Endothelial cell of umbilical vein (primary cell): Measurements from ENCODE around the gene GAN. TPM values are rescaled to one million over a fixed set of nuclear protein-coding genes. Genes with fewer than 3 reads are reported as not detected.

Source experiments
- BruUV-seq: library from RNA; stranded (reverse); fragments of 400-500 nt; replicated peaks from 2 replicates; lab custom pipeline; 2021; lab: Mats Ljungman, UMichigan
- CTCF ChIA-PET: fragments of 300-600, 350-600 bp; sonication (Branson Sonifier 250); formaldehyde crosslinking; loops from one replicate; lab custom pipeline; 2021; ENCODE audit warnings: antibody characterized with exemption, inconsistent platforms; lab: Charles Lee
- POLR2A ChIA-PET: fragments of 300-600, 350-600 bp; sonication (Branson Sonifier 250); formaldehyde crosslinking; loops from one replicate; lab custom pipeline; 2021; ENCODE audit warnings: antibody characterized with exemption, inconsistent platforms; lab: Charles Lee
- DNase-seq: peaks from one replicate; pipeline ENCODE4 v3.0.0-alpha.2; 2011; ENCODE audit warnings: low read depth, low spot score
- FAIRE-seq: peaks from 2 replicates; lab custom pipeline; 2011; peaks lifted over from hg19 to GRCh38; lab: Jason Lieb, UNC
- H2AFZ ChIP-seq: 2 replicates; pipeline ENCODE4 v1.6.0; 2012; ENCODE audit warnings: low read depth, low read length, control low read depth, inconsistent platforms
- H3K27ac ChIP-seq: 2 replicates; pipeline ENCODE4 v1.5.1; 2011; ENCODE audit warnings: low read depth, mild to moderate bottlenecking, control low read depth, low read length, moderate library complexity; ENCODE audit not compliant: insufficient read depth
- H3K27me3 ChIP-seq, 2 experiments: 2 replicates each; pipeline versions ENCODE4 v1.6.0 to v1.6.1; 2011; ENCODE audit warnings: low read length in 2 of 2, mixed read lengths in 1 of 2; ENCODE audit not compliant: control insufficient read depth in 2 of 2, insufficient read depth in 2 of 2
- H3K36me3 ChIP-seq, 2 experiments: 2 replicates in 1 of 2; 3 replicates in 1 of 2; pipeline ENCODE4 v1.5.1; 2011; ENCODE audit warnings: low read length in 2 of 2, mild to moderate bottlenecking in 1 of 2, moderate library complexity in 1 of 2; ENCODE audit not compliant: control insufficient read depth in 2 of 2, insufficient read depth in 2 of 2; ENCODE audit errors: extremely low read depth in 1 of 2
- H3K4me1 ChIP-seq: 3 replicates; pipeline ENCODE4 v1.5.1; 2011; ENCODE audit warnings: mild to moderate bottlenecking, low read length; ENCODE audit not compliant: control insufficient read depth, insufficient read depth; ENCODE audit errors: extremely low read depth
- H3K4me2 ChIP-seq: 2 replicates; pipeline ENCODE4 v1.6.1; 2011; ENCODE audit warnings: low read length, control low read depth, mixed read lengths; ENCODE audit not compliant: insufficient read depth
- H3K4me3 ChIP-seq, 3 experiments: fragments of 200-600 bp in 1 of 3; sonication (generic), shearing (Covaris generic) in 1 of 3; replicated peaks in 1 of 3; 2 replicates each; pipeline ENCODE4 v1.5.1; 2011 to 2016; ENCODE audit warnings: control low read depth in 3 of 3, low read length in 3 of 3, mild to moderate bottlenecking in 2 of 3, inconsistent platforms in 1 of 3, low read depth in 1 of 3, moderate library complexity in 1 of 3; ENCODE audit not compliant: insufficient read depth in 1 of 3
- H3K79me2 ChIP-seq: 2 replicates; pipeline ENCODE4 v1.6.0; 2012; ENCODE audit warnings: low read length, inconsistent platforms; ENCODE audit not compliant: control insufficient read depth, insufficient read depth
- H3K9ac ChIP-seq: replicated peaks from 2 replicates; pipeline ENCODE3; 2011; ENCODE audit warnings: low read length, control low read depth; ENCODE audit not compliant: insufficient read depth; ENCODE audit errors: extremely low read depth
- H3K9me1 ChIP-seq: replicated peaks from 3 replicates; pipeline ENCODE4 v1.6.0; 2011; ENCODE audit warnings: mild to moderate bottlenecking, low read length; ENCODE audit not compliant: control insufficient read depth, insufficient read depth; ENCODE audit errors: extremely low read depth
- H3K9me3 ChIP-seq: replicated peaks from 2 replicates; pipeline ENCODE4 v1.5.1; 2012; ENCODE audit warnings: low read length, inconsistent platforms; ENCODE audit not compliant: control insufficient read depth, insufficient read depth
- H4K20me1 ChIP-seq: replicated peaks from 2 replicates; pipeline ENCODE3; 2011; ENCODE audit warnings: mild to moderate bottlenecking, low read length; ENCODE audit not compliant: control insufficient read depth, insufficient read depth; ENCODE audit errors: extremely low read depth
- CTCF ChIP-seq, 2 donors: IDR thresholded peaks; 1 replicate in 1 of 2; 2 replicates in 1 of 2; pipeline ENCODE4 v1.5.1; 2011; ENCODE audit warnings: low read length in 2 of 2, mild to moderate bottlenecking in 2 of 2, moderate library complexity in 2 of 2, control low read depth in 1 of 2, inconsistent platforms in 1 of 2, low read depth in 1 of 2; ENCODE audit not compliant: insufficient read depth in 1 of 2; ENCODE audit errors: extremely low read depth in 1 of 2
- FOS ChIP-seq: IDR thresholded peaks from 2 replicates; pipeline ENCODE4 v1.6.1; 2011; ENCODE audit warnings: mild to moderate bottlenecking, low read length, moderate library complexity, borderline replicate concordance; ENCODE audit not compliant: insufficient read depth
- GATA2 ChIP-seq: IDR thresholded peaks from 2 replicates; pipeline ENCODE4 v1.7.0; 2011; ENCODE audit warnings: low read depth, mild to moderate bottlenecking, moderate library complexity, mixed read lengths, low read length; ENCODE audit not compliant: insufficient read length, insufficient read depth
- MAX ChIP-seq: IDR thresholded peaks from 2 replicates; pipeline ENCODE4 v1.6.1; 2011; ENCODE audit not compliant: insufficient read depth, insufficient read length
- POLR2A ChIP-seq: IDR thresholded peaks from 2 replicates; pipeline ENCODE4 v1.6.1; 2012; ENCODE audit warnings: low read depth, mild to moderate bottlenecking, control low read depth, low read length
- POLR2AphosphoS5 ChIP-seq: IDR thresholded peaks from 2 replicates; pipeline ENCODE4 v1.6.1; 2012; ENCODE audit warnings: low read depth, mild to moderate bottlenecking, control low read depth, low read length, moderate library complexity; ENCODE audit not compliant: insufficient read depth
- dilution Hi-C: fragments of 300-500 bp; cut with MboI; formaldehyde crosslinking; loops from one replicate; pipeline ENCODE4 v1.15.0; 2019; ENCODE audit warnings: low sequenced_read_pairs; ENCODE audit not compliant: extremely low pct_ligation_motif_present
- intact Hi-C: fragments of 100-400 bp; cut with micrococcal nuclease; formaldehyde crosslinking; loops from one replicate; pipeline ENCODE4 v1.10.0; 2022
- polyA plus RNA-seq, 4 experiments: library from polyadenylated mRNA; depleted of rRNA in 3 of 4; stranded (reverse) in 3 of 4; unstranded in 1 of 4; fragments of >200 nt; gene quantifications; 2 replicates each; pipeline versions ENCODE4 v1.2.1 to v1.2.3, GENCODE V29; 2011 to 2012; ENCODE audit warnings: missing spikeins in 1 of 4
- total RNA-seq: library from RNA; stranded (reverse); gene quantifications from 2 replicates; pipeline ENCODE4 v1.2.3, GENCODE V29; 2021

The GAN gene
- total and polyA plus RNA-seq, 2 donors (not counting 3 experiments of a cell fraction or from before 2014, with no cell fraction given), result 1.8 to 11.1 TPM

- Histone ChIP-seq H3K27ac (no peak overlapping the region), H3K27me3 (no peaks in the 10 kb centered on the region), H3K4me2 (no peak overlapping the region), H3K9me3 (no peaks in the 10 kb centered on the region), H3K79me2 (no peaks in the 10 kb centered on the region), H3K4me1 (peaks cover 21% of the 10 kb centered on the region), H3K36me3 (no peaks in the 10 kb centered on the region), H4K20me1 (no peaks in the 10 kb centered on the region), H3K9ac (no peak overlapping the region), H3K9me1 (no peaks in the 10 kb centered on the region), H2AFZ (no peak overlapping the region), H3K4me3 (no peak overlapping the region)
- TF ChIP-seq POLR2A (no peak), FOS (no peak), POLR2AphosphoS5 (no peak), CTCF (IDR thresholded peaks at IDR 0.05; ENCODE audit: extremely low read depth in 1 of 2, insufficient read depth in 1 of 2, low read depth in 1 of 2, low read length in 2 of 2) (no peak), GATA2 (no peak), MAX (no peak)
- intact Hi-C loops, result loop anchor here (5.0 kb wide), 1 partner anchor 144 kb away; no protein-coding TSS in a partner anchor
- DNase-seq, result no peak
- BruUV-seq, result no TSS peak
- FAIRE-seq, result no peak
- CTCF ChIA-PET, result interaction anchor here (2.0 kb wide), 1 partner anchor 21 kb away, joined by 9 read pairs; no protein-coding TSS in a partner anchor
- dilution Hi-C loops, result no loop called here
- POLR2A ChIA-PET, result no interaction called here
Observed at GRCh38 chr16:81408409-81408950, 93.7 kb downstream of the GAN start.
